Ishikawa (cell line): Measurements from ENCODE around the gene GRIP2.

Source experiments
- CEBPB ChIP-seq: IDR thresholded peaks from 2 replicates; pipeline ENCODE4 v1.6.1; 2012
- EGR1 ChIP-seq: IDR thresholded peaks from 2 replicates; pipeline ENCODE4 v1.6.1; 2012
- EP300 ChIP-seq: IDR thresholded peaks from 2 replicates; pipeline ENCODE4 v1.6.1; 2012; ENCODE audit warnings: borderline replicate concordance
- FOXM1 ChIP-seq: IDR thresholded peaks from 2 replicates; pipeline ENCODE4 v1.6.1; 2012; ENCODE audit warnings: low read depth, borderline replicate concordance
- MAX ChIP-seq: IDR thresholded peaks from 2 replicates; pipeline ENCODE4 v1.6.1; 2012
- NFIC ChIP-seq: IDR thresholded peaks from 2 replicates; pipeline ENCODE4 v1.6.1; 2012
- RAD21 ChIP-seq: IDR thresholded peaks from 2 replicates; pipeline ENCODE4 v1.6.1; 2012; ENCODE audit warnings: low read depth
- TAF1 ChIP-seq: IDR thresholded peaks from 2 replicates; pipeline ENCODE4 v1.6.1; 2012; ENCODE audit warnings: low read depth, mild to moderate bottlenecking
- TCF12 ChIP-seq: IDR thresholded peaks from 2 replicates; pipeline ENCODE4 v1.6.1; 2012; ENCODE audit warnings: low read depth
- TEAD4 ChIP-seq: IDR thresholded peaks from 2 replicates; pipeline ENCODE4 v1.6.1; 2012
- YY1 ChIP-seq: IDR thresholded peaks from 2 replicates; pipeline ENCODE4 v1.6.1; 2012; ENCODE audit warnings: low read depth
- TF ChIP-seq, protein P1 (sequence below): IDR thresholded peaks from 2 replicates; pipeline ENCODE4 v1.6.1; 2012; ENCODE audit warnings: low read depth, mild to moderate bottlenecking
- TF ChIP-seq, protein P2 (sequence below): IDR thresholded peaks from 2 replicates; pipeline ENCODE4 v1.6.1; 2012

- TF ChIP-seq, protein P1, sequence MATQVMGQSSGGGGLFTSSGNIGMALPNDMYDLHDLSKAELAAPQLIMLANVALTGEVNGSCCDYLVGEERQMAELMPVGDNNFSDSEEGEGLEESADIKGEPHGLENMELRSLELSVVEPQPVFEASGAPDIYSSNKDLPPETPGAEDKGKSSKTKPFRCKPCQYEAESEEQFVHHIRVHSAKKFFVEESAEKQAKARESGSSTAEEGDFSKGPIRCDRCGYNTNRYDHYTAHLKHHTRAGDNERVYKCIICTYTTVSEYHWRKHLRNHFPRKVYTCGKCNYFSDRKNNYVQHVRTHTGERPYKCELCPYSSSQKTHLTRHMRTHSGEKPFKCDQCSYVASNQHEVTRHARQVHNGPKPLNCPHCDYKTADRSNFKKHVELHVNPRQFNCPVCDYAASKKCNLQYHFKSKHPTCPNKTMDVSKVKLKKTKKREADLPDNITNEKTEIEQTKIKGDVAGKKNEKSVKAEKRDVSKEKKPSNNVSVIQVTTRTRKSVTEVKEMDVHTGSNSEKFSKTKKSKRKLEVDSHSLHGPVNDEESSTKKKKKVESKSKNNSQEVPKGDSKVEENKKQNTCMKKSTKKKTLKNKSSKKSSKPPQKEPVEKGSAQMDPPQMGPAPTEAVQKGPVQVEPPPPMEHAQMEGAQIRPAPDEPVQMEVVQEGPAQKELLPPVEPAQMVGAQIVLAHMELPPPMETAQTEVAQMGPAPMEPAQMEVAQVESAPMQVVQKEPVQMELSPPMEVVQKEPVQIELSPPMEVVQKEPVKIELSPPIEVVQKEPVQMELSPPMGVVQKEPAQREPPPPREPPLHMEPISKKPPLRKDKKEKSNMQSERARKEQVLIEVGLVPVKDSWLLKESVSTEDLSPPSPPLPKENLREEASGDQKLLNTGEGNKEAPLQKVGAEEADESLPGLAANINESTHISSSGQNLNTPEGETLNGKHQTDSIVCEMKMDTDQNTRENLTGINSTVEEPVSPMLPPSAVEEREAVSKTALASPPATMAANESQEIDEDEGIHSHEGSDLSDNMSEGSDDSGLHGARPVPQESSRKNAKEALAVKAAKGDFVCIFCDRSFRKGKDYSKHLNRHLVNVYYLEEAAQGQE: no peak
- TF ChIP-seq YY1 (no peak), TAF1 (no peak), TCF12 (no peak), RAD21 (no peak), CEBPB (no peak), TEAD4 (no peak), FOXM1 (no peak), EP300 (no peak), NFIC (no peak), MAX (no peak), EGR1 (no peak)
- TF ChIP-seq, protein P2, sequence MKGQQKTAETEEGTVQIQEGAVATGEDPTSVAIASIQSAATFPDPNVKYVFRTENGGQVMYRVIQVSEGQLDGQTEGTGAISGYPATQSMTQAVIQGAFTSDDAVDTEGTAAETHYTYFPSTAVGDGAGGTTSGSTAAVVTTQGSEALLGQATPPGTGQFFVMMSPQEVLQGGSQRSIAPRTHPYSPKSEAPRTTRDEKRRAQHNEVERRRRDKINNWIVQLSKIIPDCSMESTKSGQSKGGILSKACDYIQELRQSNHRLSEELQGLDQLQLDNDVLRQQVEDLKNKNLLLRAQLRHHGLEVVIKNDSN: peak; percentile 71
Measured at GRCh38 chr3:14581334-14582044, 41.3 kb upstream of the GRIP2 start.
